Tibial artery (tissue), 4 donors: ENCODE results near the gene ONECUT3.

Experiments used
- DNase-seq, 2 donors: peaks; one replicate each; pipeline ENCODE4 v3.0.0-alpha.2; 2019
- H3K27ac ChIP-seq, 2 donors: fragments of 200-600 bp; sonication (generic) in 1 of 2; 1 replicate in 1 of 2; 2 replicates in 1 of 2; pipeline ENCODE4 v1.5.1; 2018 to 2019; ENCODE audit warnings: mild to moderate bottlenecking in 1 of 2
- H3K27me3 ChIP-seq, 2 donors: fragments of 200-600 bp; sonication (generic) in 1 of 2; one replicate each; pipeline versions ENCODE4 v1.5.1 to v1.6.0; 2016 to 2019
- H3K36me3 ChIP-seq, 3 donors: fragments of 200-600 bp; sonication (generic) in 2 of 3; one replicate each; pipeline ENCODE4 v1.5.1; 2016 to 2019; ENCODE audit warnings: mild to moderate bottlenecking in 2 of 3
- H3K4me1 ChIP-seq, 4 donors: fragments of 200-600 bp; sonication (generic) in 2 of 4; 1 replicate in 3 of 4; 2 replicates in 1 of 4; pipeline ENCODE4 v1.5.1; 2016 to 2019
- H3K4me3 ChIP-seq, 2 donors: fragments of 200-600 bp; sonication (generic) in 1 of 2; 1 replicate in 1 of 2; 2 replicates in 1 of 2; pipeline ENCODE4 v1.5.1; 2018 to 2019; ENCODE audit warnings: mild to moderate bottlenecking in 2 of 2
- H3K9me3 ChIP-seq, 3 donors: fragments of 200-600 bp; sonication (generic) in 1 of 3; one replicate each; pipeline ENCODE4 v1.5.1; 2016 to 2019
- intact Hi-C: fragments of 100-400 bp; cut with DNase I; formaldehyde crosslinking; loops from one replicate; pipeline ENCODE4 v1.15.0; 2023; ENCODE audit warnings: low total_unique reads
- TF ChIP-seq, protein P1 (sequence below), 2 experiments: fragments of 200-600 bp in 1 of 2; fragments of 450-650 bp in 1 of 2; IDR thresholded peaks; one replicate each; pipeline ENCODE4 v1.5.1; 2017 to 2019; ENCODE audit warnings: antibody characterized with exemption in 2 of 2, mild to moderate bottlenecking in 1 of 2, moderate library complexity in 1 of 2

ONECUT3 gene

DNA sequence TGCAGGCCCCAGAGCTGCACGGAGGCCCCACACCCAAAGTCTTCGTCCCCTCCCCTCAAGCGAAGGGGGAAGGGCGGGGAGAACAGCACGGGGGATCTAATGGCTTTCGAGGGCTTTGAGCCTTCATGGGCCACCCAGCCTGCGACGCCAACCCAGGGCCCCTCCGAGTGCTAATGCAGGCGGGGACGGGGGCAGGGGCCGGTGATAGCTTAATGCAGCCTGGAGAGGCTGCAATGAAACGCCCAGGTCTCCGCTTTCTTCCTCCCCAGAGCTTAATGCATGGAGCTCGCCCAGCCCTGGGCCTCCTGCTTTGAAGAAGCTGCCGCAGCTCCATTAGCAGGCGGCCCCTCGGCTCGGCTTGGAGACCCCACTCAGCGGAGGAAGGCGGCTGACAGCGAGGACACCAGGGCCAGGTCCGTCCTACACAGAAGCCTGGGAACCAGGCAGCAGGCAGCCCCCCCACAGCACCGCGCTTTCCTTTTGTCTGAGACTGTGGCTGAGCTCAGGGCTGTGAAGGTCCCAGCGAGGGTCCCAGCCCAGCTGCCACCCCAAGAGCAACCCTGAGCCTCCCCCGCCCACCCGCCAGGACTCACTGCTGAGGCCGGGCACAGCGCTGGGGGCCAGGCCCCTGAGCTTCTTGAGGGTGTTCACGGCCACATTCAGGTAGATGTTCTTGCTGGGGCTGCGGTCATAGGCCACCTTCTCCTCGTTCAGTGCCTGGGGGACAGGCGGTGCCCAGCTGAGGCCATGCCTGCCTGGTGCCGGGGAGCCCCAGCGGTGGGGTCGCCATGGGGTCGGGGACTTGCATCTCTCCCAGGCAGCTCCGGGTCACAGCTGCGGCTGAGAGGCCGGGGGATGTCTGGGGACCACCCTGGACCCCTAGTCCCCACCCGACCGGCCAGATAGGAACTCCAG, 66.3 kb downstream of the ONECUT3 start:
- peaks cover 72 to 100% (median 97%) of the 10 kb centered on the region in 3 donors for H3K36me3 ChIP-seq
- no peaks in the 10 kb centered on the region for H3K27me3 ChIP-seq
- TF ChIP-seq, protein P1, sequence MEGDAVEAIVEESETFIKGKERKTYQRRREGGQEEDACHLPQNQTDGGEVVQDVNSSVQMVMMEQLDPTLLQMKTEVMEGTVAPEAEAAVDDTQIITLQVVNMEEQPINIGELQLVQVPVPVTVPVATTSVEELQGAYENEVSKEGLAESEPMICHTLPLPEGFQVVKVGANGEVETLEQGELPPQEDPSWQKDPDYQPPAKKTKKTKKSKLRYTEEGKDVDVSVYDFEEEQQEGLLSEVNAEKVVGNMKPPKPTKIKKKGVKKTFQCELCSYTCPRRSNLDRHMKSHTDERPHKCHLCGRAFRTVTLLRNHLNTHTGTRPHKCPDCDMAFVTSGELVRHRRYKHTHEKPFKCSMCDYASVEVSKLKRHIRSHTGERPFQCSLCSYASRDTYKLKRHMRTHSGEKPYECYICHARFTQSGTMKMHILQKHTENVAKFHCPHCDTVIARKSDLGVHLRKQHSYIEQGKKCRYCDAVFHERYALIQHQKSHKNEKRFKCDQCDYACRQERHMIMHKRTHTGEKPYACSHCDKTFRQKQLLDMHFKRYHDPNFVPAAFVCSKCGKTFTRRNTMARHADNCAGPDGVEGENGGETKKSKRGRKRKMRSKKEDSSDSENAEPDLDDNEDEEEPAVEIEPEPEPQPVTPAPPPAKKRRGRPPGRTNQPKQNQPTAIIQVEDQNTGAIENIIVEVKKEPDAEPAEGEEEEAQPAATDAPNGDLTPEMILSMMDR (IDR thresholded peaks at IDR 0.05) = no peak

DNA sequence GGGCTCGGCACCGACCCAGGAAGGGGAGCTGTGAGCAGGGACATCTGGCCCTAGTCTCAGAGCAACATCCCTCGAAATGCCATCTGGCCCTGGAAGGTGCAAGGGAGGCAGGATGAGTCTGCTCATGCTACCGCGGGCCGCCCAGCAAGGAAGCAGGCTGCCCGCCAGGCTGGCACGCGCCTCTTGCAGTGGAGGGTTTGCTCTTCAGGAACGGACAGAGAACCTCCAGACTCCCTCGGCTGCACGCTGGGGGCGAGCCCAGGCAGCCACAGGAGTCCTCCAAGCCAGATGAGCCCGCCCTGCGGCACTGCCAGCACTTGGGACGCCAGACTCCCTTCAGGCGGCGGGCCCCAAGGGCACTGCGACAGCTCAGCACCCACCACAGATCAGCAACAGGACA, 68.9 kb downstream of the ONECUT3 start:
- Histone ChIP-seq H3K27ac (no peak overlapping the region), H3K36me3 (peaks cover 62 to 95% (median 85%) of the 10 kb centered on the region in 3 donors), H3K9me3 (no peaks in the 10 kb centered on the region), H3K27me3 (no peaks in the 10 kb centered on the region), H3K4me3 (no peak overlapping the region), H3K4me1 (peaks cover 0 to 14% (median 10%) of the 10 kb centered on the region in 4 donors)
- intact Hi-C loops = no loop called here
- TF ChIP-seq, protein P1 (IDR thresholded peaks at IDR 0.05) = no peak
- no peak for DNase-seq

More for the DNA sequence above, 66.3 kb downstream of the ONECUT3 start:
- no peaks in the 10 kb centered on the region for H3K4me1 ChIP-seq
- intact Hi-C loops = no loop called here
- no peak overlapping the region for H3K4me3 ChIP-seq
- DNase-seq = no peak
- H3K27ac ChIP-seq = no peak overlapping the region
- H3K9me3 ChIP-seq = no peaks in the 10 kb centered on the region

DNA sequence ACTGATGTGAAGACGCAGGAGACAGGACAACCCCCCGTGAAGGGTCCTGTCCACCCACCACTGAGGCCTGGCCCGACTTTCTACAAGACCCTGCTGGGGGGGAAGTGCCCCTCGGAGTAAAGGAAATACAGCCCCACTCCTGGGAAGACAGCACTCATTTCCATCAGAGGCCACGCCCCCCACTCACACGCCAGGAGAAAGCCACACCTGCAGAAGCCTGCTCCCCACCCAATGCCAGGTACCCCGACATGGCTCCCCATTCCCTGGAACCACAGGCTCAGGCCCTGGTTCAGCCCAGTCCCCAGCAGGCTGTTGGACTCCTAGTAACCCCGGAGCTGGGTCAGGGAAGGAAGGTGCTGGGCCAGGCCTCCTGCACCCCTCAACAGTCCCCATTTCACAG, 69.7 kb downstream of the ONECUT3 start:
- Histone ChIP-seq H3K27me3 (no peaks in the 10 kb centered on the region), H3K4me1 (peaks cover 0 to 14% (median 10%) of the 10 kb centered on the region in 4 donors), H3K4me3 (no peak overlapping the region), H3K9me3 (no peaks in the 10 kb centered on the region), H3K36me3 (peaks cover 62 to 95% (median 85%) of the 10 kb centered on the region in 3 donors), H3K27ac (no peak overlapping the region)
- DNase-seq = no peak
- TF ChIP-seq, protein P1 (IDR thresholded peaks at IDR 0.05) = no peak
- intact Hi-C loops = no loop called here

DNA sequence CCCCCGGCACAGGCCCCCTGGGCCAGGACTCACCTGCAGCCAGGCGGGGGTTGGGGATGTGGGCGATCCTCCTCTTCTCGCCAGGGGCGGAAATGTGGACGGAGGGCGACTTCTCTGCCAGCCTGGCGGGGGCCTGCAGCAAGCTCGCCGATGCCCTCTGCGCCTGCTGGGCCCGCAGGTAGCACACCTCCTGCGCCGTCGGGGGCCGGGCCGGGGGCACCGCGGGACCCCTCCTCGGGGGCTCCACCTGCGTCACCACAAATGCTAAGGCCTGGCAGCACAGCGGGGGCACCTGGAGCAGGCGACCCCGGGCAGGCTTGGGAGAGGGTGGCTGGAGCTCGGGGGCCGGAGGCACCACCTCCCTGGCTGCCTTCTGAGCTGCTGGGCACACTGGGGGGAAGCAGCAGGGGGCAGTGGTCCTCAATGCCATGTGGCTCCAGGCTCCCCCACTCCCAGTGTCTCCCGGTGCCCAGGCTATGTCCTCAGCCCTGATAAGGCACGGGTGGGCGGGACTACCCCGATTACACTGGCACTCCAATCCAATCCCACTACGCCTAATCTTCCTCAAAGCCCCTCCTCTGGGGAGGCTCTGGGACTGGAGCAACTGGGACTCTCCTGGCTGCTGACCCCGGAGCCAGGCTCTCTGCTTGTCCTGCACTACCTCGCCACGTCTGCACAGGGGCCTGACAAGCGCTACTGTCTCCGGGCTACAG, 70.4 kb downstream of the ONECUT3 start:
- Histone ChIP-seq H3K36me3 (peaks cover 57 to 95% (median 85%) of the 10 kb centered on the region in 3 donors), H3K4me1 (peaks cover 0 to 14% (median 10%) of the 10 kb centered on the region in 4 donors), H3K27ac (no peak overlapping the region), H3K9me3 (no peaks in the 10 kb centered on the region), H3K4me3 (no peak overlapping the region), H3K27me3 (no peaks in the 10 kb centered on the region)
- DNase-seq = no peak
- intact Hi-C loops = no loop called here
- TF ChIP-seq, protein P1 (IDR thresholded peaks at IDR 0.05) = no peak

DNA sequence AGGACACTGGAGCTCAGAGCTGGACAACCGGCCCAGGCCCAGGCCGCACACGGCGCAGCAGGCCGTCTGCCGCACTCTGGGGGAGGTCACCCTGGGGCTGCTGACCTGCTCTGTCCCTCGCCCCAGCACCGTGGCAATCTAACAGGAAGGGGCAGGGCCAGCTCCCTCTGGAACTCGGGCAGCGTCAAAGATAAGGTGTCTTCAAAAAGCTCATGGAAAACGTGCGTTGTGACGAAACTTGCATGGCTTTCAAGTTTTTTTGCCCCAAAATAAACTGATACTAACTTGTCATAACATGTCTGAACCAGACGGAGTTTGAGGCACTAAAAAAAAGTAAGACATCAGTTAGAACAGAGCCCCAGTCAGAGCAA, 70.9 kb downstream of the ONECUT3 start:
- Histone ChIP-seq H3K27me3 (no peaks in the 10 kb centered on the region), H3K4me1 (peaks cover 0 to 14% (median 10%) of the 10 kb centered on the region in 4 donors), H3K27ac (no peak overlapping the region), H3K36me3 (peaks cover 52 to 93% (median 82%) of the 10 kb centered on the region in 3 donors), H3K4me3 (no peak overlapping the region), H3K9me3 (no peaks in the 10 kb centered on the region)
- TF ChIP-seq, protein P1 (IDR thresholded peaks at IDR 0.05) = no peak
- intact Hi-C loops = no loop called here
- no peak for DNase-seq
